Common myeloid progenitor, CD34-positive (primary cell): Measurements from ENCODE around the gene MTSS2.

ENCODE experiments used
- CTCF ChIA-PET: fragments of 350-600 bp; sonication (Branson Sonifier 250); formaldehyde crosslinking; loops from one replicate; lab custom pipeline; 2021; ENCODE audit warnings: antibody characterized with exemption; lab: Charles Lee
- POLR2A ChIA-PET: fragments of 350-600 bp; sonication (Branson Sonifier 250); formaldehyde crosslinking; loops from one replicate; lab custom pipeline; 2021; ENCODE audit warnings: antibody characterized with exemption; lab: Charles Lee
- DNase-seq, 3 donors: peaks; one replicate each; pipeline versions ENCODE4 v3.0.0 to v3.0.0-alpha.2; 2013
- H3K27ac ChIP-seq, 2 experiments: 1 replicate in 1 of 2; 2 replicates in 1 of 2; pipeline ENCODE4 v1.7.0; 2013; ENCODE audit warnings: inconsistent platforms in 2 of 2, low read length in 2 of 2, mild to moderate bottlenecking in 2 of 2, low read depth in 1 of 2, moderate library complexity in 1 of 2; ENCODE audit not compliant: severe bottlenecking in 2 of 2, insufficient read depth in 1 of 2, poor library complexity in 1 of 2
- H3K27me3 ChIP-seq, 5 experiments: replicated peaks in 2 of 5; 1 replicate in 3 of 5; 2 replicates in 2 of 5; pipeline versions ENCODE4 v1.6.1 to v1.7.0; 2013; ENCODE audit warnings: low read length in 4 of 5, mild to moderate bottlenecking in 2 of 5, moderate library complexity in 2 of 5, inconsistent platforms in 1 of 5; ENCODE audit not compliant: insufficient read depth in 5 of 5, control insufficient read depth in 4 of 5
- H3K36me3 ChIP-seq, 4 experiments: 1 replicate in 2 of 4; 2 replicates in 2 of 4; pipeline versions ENCODE4 v1.6.1 to v1.7.0; 2013; ENCODE audit warnings: low read length in 3 of 4, control low read depth in 1 of 4, mild to moderate bottlenecking in 1 of 4; ENCODE audit not compliant: control insufficient read depth in 4 of 4, insufficient read depth in 4 of 4
- H3K4me1 ChIP-seq, 4 experiments: 1 replicate in 3 of 4; 2 replicates in 1 of 4; pipeline versions ENCODE4 v1.6.1 to v1.7.1; 2013; ENCODE audit warnings: low read length in 3 of 4, mild to moderate bottlenecking in 3 of 4, control low read depth in 1 of 4, inconsistent platforms in 1 of 4, moderate library complexity in 1 of 4; ENCODE audit not compliant: control insufficient read depth in 4 of 4, insufficient read depth in 4 of 4; ENCODE audit errors: control extremely low read depth in 1 of 4
- H3K4me3 ChIP-seq, 7 experiments: 1 replicate in 4 of 7; 2 replicates in 3 of 7; pipeline versions ENCODE4 v1.5.1 to v1.7.0; 2013; ENCODE audit warnings: mild to moderate bottlenecking in 7 of 7, low read length in 6 of 7, moderate library complexity in 6 of 7, inconsistent platforms in 2 of 7, low read depth in 2 of 7, control low read depth in 1 of 7; ENCODE audit not compliant: insufficient read depth in 4 of 7, control insufficient read depth in 1 of 7; ENCODE audit errors: extremely low read depth in 1 of 7
- H3K9me3 ChIP-seq, 5 experiments: 1 replicate in 4 of 5; 2 replicates in 1 of 5; pipeline versions ENCODE4 v1.6.1 to v1.7.1; 2013; ENCODE audit warnings: low read length in 4 of 5, mild to moderate bottlenecking in 2 of 5, inconsistent platforms in 1 of 5, low read depth in 1 of 5, moderate library complexity in 1 of 5; ENCODE audit not compliant: control insufficient read depth in 4 of 5, insufficient read depth in 2 of 5; ENCODE audit errors: control extremely low read depth in 1 of 5
- WGBS: methylation state at CpG from one replicate; pipeline ENCODE4 v1.1.5; 2013; ENCODE audit not compliant: insufficient coverage; 5-methylcytosine and 5-hydroxymethylcytosine counted together

The MTSS2 gene

GRCh38 chr16:70709942-70710341, 24.1 kb upstream of the MTSS2 start:
- CTCF ChIA-PET, result interaction anchor here (0.6 to 1.7 kb wide), 3 partner anchors 22 to 62 kb away, joined by 3 to 4 read pairs (median 3); no protein-coding TSS in a partner anchor
- WGBS, result 9% methylated on average over 7 of the region's 7 CpGs

GRCh38 chr16:70709457-70709856, 23.6 kb upstream of the MTSS2 start:
- WGBS, result 99% methylated on average over 5 of the region's 5 CpGs
- no peak overlapping the region for H3K27ac ChIP-seq
- no peak overlapping the region for H3K4me3 ChIP-seq
- no peak for DNase-seq
- POLR2A ChIA-PET, result interaction anchor here (1.0 kb wide), 1 partner anchor 55 kb away, joined by 3 read pairs; no protein-coding TSS in a partner anchor
- no peaks in the 10 kb centered on the region for H3K9me3 ChIP-seq
- CTCF ChIA-PET, result interaction anchor here (0.6 to 1.1 kb wide), 4 partner anchors 19 to 55 kb away, joined by 3 read pairs; no protein-coding TSS in a partner anchor
- H3K27me3 ChIP-seq, result no peaks in the 10 kb centered on the region
- peaks cover 0 to 14% (median 9%) of the 10 kb centered on the region in 4 experiments for H3K4me1 ChIP-seq
- H3K36me3 ChIP-seq, result peaks cover 0 to 31% (median 6%) of the 10 kb centered on the region in 4 experiments

More at GRCh38 chr16:70709942-70710341, 24.1 kb upstream of the MTSS2 start:
- H3K27me3 ChIP-seq, result no peaks in the 10 kb centered on the region
- no peaks in the 10 kb centered on the region for H3K9me3 ChIP-seq
- no peak overlapping the region for H3K4me3 ChIP-seq
- H3K36me3 ChIP-seq, result peaks cover 0 to 33% (median 6%) of the 10 kb centered on the region in 4 experiments
- H3K27ac ChIP-seq, result no peak overlapping the region
- DNase-seq, result no peak
- POLR2A ChIA-PET, result no interaction called here
- peaks cover 0 to 19% (median 12%) of the 10 kb centered on the region in 4 experiments for H3K4me1 ChIP-seq

- H3K4me1 ChIP-seq, result peaks cover 0 to 11% (median 9%) of the 10 kb centered on the region in 4 experiments
These were observed 22.8 kb upstream of the MTSS2 start for GRCh38 chr16:70708366-70709246.

GRCh38 chr16:70706948-70707465, 21.2 kb upstream of the MTSS2 start:
- ChIA-PET CTCF (interaction anchor here (1.3 kb wide), 1 partner anchor 64 kb away, joined by 3 read pairs; no protein-coding TSS in a partner anchor), POLR2A (no interaction called here)
- no peak overlapping the region for H3K27ac ChIP-seq
- no peak overlapping the region for H3K4me3 ChIP-seq
- no peaks in the 10 kb centered on the region for H3K9me3 ChIP-seq
- no peaks in the 10 kb centered on the region for H3K27me3 ChIP-seq
- peaks cover 0 to 27% (median 9%) of the 10 kb centered on the region in 4 experiments for H3K4me1 ChIP-seq
- H3K36me3 ChIP-seq, result peaks cover 0 to 24% (median 6%) of the 10 kb centered on the region in 4 experiments
- 96% methylated on average over 6 of the region's 7 CpGs for WGBS
- DNase-seq, result no peak

More at GRCh38 chr16:70708366-70709246, 22.8 kb upstream of the MTSS2 start:
- no peak overlapping the region for H3K27ac ChIP-seq
- no peaks in the 10 kb centered on the region for H3K27me3 ChIP-seq
- peaks cover 0 to 31% (median 6%) of the 10 kb centered on the region in 4 experiments for H3K36me3 ChIP-seq
- no peak overlapping the region for H3K4me3 ChIP-seq
- no peak for DNase-seq
- CTCF ChIA-PET, result interaction anchor here (0.7 to 1.1 kb wide), 3 partner anchors 20 to 54 kb away, joined by 3 read pairs; no protein-coding TSS in a partner anchor
- 84% methylated on average over 20 of the region's 20 CpGs for WGBS
- POLR2A ChIA-PET, result interaction anchor here (1.0 kb wide), 1 partner anchor 54 kb away, joined by 3 read pairs; no protein-coding TSS in a partner anchor
- H3K9me3 ChIP-seq, result no peaks in the 10 kb centered on the region

GRCh38 chr16:70705056-70705455, 19.2 kb upstream of the MTSS2 start:
- 94% methylated on average over 7 of the region's 8 CpGs for WGBS
- Histone ChIP-seq H3K36me3 (peaks cover 0 to 12% (median 6%) of the 10 kb centered on the region in 4 experiments), H3K4me1 (peaks cover 0 to 44% (median 20%) of the 10 kb centered on the region in 4 experiments), H3K4me3 (no peak overlapping the region), H3K27ac (no peak overlapping the region), H3K9me3 (no peaks in the 10 kb centered on the region), H3K27me3 (no peaks in the 10 kb centered on the region)
- DNase-seq, result no peak
- ChIA-PET POLR2A (no interaction called here), CTCF (no interaction called here)

DNA sequence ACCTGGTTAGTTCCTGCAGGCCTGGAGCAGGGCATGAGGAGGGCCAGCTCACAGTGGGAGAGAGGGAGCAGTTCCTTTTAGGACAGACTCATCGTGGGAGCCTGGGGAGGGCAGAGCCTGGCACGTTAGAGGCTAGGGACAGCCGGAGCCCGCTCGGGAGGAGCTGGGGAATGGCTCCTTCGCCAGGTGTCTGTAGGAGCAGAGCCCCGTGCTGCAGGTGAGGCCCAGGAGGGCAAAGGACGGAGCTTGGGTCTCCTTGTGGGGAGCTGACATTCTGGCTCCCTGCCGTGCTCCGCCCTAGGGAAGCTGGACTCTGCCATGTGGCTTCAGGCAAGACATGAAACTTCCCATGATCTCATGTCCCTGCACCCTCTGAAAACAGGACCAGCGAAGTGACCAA, 18.7 kb upstream of the MTSS2 start:
- no peak overlapping the region for H3K27ac ChIP-seq
- peaks cover 0 to 13% (median 6%) of the 10 kb centered on the region in 4 experiments for H3K36me3 ChIP-seq
- H3K27me3 ChIP-seq, result no peaks in the 10 kb centered on the region
- no peaks in the 10 kb centered on the region for H3K9me3 ChIP-seq
- peaks cover 0 to 44% (median 20%) of the 10 kb centered on the region in 4 experiments for H3K4me1 ChIP-seq
- H3K4me3 ChIP-seq, result no peak overlapping the region
- CTCF ChIA-PET, result interaction anchor here (2.5 kb wide), 1 partner anchor 33 kb away, joined by 13 read pairs; no protein-coding TSS in a partner anchor
- no peak for DNase-seq
- POLR2A ChIA-PET, result no interaction called here
- 97% methylated on average over 11 of the region's 11 CpGs for WGBS
